SK-N-SH (cell line): ENCODE data around the gene PCP4L1. TPM values are rescaled to one million over a fixed set of nuclear protein-coding genes. Genes with fewer than 3 reads are reported as not detected.

ENCODE experiments used
- CTCF ChIA-PET: fragments of 300-600, 350-600 bp; formaldehyde crosslinking; extraction: SDS; loops from one replicate; lab custom pipeline; 2021; lab: Yijun Ruan, JAX
- POLR2A ChIA-PET: fragments of 350-600 bp; sonication (Branson Sonifier 250); formaldehyde crosslinking; extraction: SDS; loops from one replicate; lab custom pipeline; 2020; ENCODE audit warnings: antibody characterized with exemption, inconsistent platforms; lab: Yijun Ruan, JAX
- DNase-seq: peaks from one replicate; pipeline ENCODE4 v3.0.0; 2012
- H2AFZ ChIP-seq: fragments of 200-600 bp; sonication (generic); 2 replicates; pipeline ENCODE4 v1.8.1; 2016; ENCODE audit warnings: antibody characterized with exemption, mild to moderate bottlenecking, low read depth
- H3F3A ChIP-seq: fragments of 200-600 bp; sonication (generic); replicated peaks from 2 replicates; pipeline ENCODE3; 2016; ENCODE audit warnings: antibody characterized with exemption, mild to moderate bottlenecking; ENCODE audit not compliant: insufficient read depth
- H3K27ac ChIP-seq, 2 experiments: fragments of 200-500 bp in 1 of 2; fragments of 200-600 bp in 1 of 2; sonication (Bioruptor generic) in 1 of 2; sonication (generic), shearing (Covaris generic) in 1 of 2; 2 replicates each; pipeline versions ENCODE4 v1.5.1 to v1.6.1; 2014 to 2016; ENCODE audit warnings: low read depth in 2 of 2, inconsistent platforms in 1 of 2, low read length in 1 of 2, mild to moderate bottlenecking in 1 of 2, mixed read lengths in 1 of 2
- H3K27me3 ChIP-seq: fragments of 200-600 bp; sonication (generic), shearing (Covaris generic); 2 replicates; pipeline ENCODE4 v1.6.1; 2016; ENCODE audit warnings: mixed run types; ENCODE audit not compliant: insufficient read depth
- H3K36me3 ChIP-seq, 2 experiments: fragments of 200-500 bp in 1 of 2; fragments of 200-600 bp in 1 of 2; sonication (Bioruptor generic) in 1 of 2; sonication (generic) in 1 of 2; replicated peaks in 1 of 2; 2 replicates each; pipeline versions ENCODE3 to v1.5.1; 2014 to 2016; ENCODE audit warnings: low read length in 1 of 2, mild to moderate bottlenecking in 1 of 2; ENCODE audit not compliant: insufficient read depth in 2 of 2, control insufficient read depth in 1 of 2
- H3K4me1 ChIP-seq, 2 experiments: fragments of 200-500 bp in 1 of 2; fragments of 200-600 bp in 1 of 2; sonication (Bioruptor generic) in 1 of 2; sonication (generic), shearing (Covaris generic) in 1 of 2; 2 replicates each; pipeline versions ENCODE4 v1.5.1 to v1.6.1; 2014 to 2016; ENCODE audit warnings: low read depth in 1 of 2, low read length in 1 of 2, mixed run types in 1 of 2; ENCODE audit not compliant: insufficient read depth in 2 of 2, control insufficient read depth in 1 of 2
- H3K4me2 ChIP-seq: fragments of 200-600 bp; sonication (generic), shearing (Covaris generic); 2 replicates; pipeline ENCODE4 v1.6.1; 2017; ENCODE audit warnings: mixed run types
- H3K4me3 ChIP-seq, 2 experiments: fragments of 200-500 bp in 1 of 2; fragments of 200-600 bp in 1 of 2; sonication (Bioruptor generic) in 1 of 2; sonication (generic), shearing (Covaris generic) in 1 of 2; 2 replicates each; pipeline versions ENCODE4 v1.5.1 to v1.8.1; 2014 to 2016; ENCODE audit warnings: low read depth in 2 of 2, inconsistent platforms in 1 of 2, low read length in 1 of 2, mild to moderate bottlenecking in 1 of 2, mixed read lengths in 1 of 2, moderate library complexity in 1 of 2
- H3K79me2 ChIP-seq: fragments of 200-600 bp; sonication (generic); 2 replicates; pipeline ENCODE4 v1.8.1; 2017; ENCODE audit warnings: mild to moderate bottlenecking; ENCODE audit not compliant: insufficient read depth
- H3K9ac ChIP-seq: fragments of 200-600 bp; sonication (generic); 2 replicates; pipeline ENCODE4 v1.6.1; 2017; ENCODE audit warnings: mixed run types
- H3K9me2 ChIP-seq: fragments of 200-600 bp; sonication (generic); 2 replicates; pipeline ENCODE4 v1.6.1; 2017; ENCODE audit warnings: mixed run types
- H3K9me3 ChIP-seq: fragments of 200-600 bp; sonication (generic); 2 replicates; pipeline ENCODE4 v1.6.1; 2017; ENCODE audit warnings: mixed run types, mild to moderate bottlenecking, moderate library complexity
- H4K20me1 ChIP-seq: fragments of 200-600 bp; sonication (generic); 2 replicates; pipeline ENCODE4 v1.6.1; 2017; ENCODE audit warnings: mild to moderate bottlenecking, mixed run types; ENCODE audit not compliant: insufficient read depth
- CHD2 ChIP-seq: fragments of 150-350 bp; IDR thresholded peaks from 2 replicates; pipeline ENCODE4 v1.6.1; 2018; ENCODE audit warnings: low read length; ENCODE audit not compliant: partially characterized antibody
- CTCF ChIP-seq: fragments of 200-600 bp; sonication (generic); IDR thresholded peaks from 2 replicates; pipeline ENCODE4 v1.6.1; 2017; ENCODE audit warnings: antibody characterized with exemption, mild to moderate bottlenecking, moderate library complexity
- ELF1 ChIP-seq: IDR thresholded peaks from 2 replicates; pipeline ENCODE4 v1.4.0; 2012
- FOSL2 ChIP-seq: IDR thresholded peaks from 2 replicates; pipeline ENCODE4 v1.4.0; 2012; ENCODE audit warnings: low read depth, mild to moderate bottlenecking, moderate library complexity, borderline replicate concordance
- FOXJ3 ChIP-seq: sonication (generic); formaldehyde crosslinking; IDR thresholded peaks from 2 replicates; pipeline ENCODE4 v1.5.1; 2020; ENCODE audit warnings: mild to moderate bottlenecking, missing genetic modification reagents
- GATA2 ChIP-seq: sonication (generic); formaldehyde crosslinking; IDR thresholded peaks from 2 replicates; pipeline ENCODE4 v1.5.0; 2020; ENCODE audit warnings: mild to moderate bottlenecking, missing genetic modification reagents
- IRF3 ChIP-seq: fragments of 150-350 bp; IDR thresholded peaks from 2 replicates; pipeline ENCODE4 v1.6.1; 2016; ENCODE audit warnings: mild to moderate bottlenecking, low read depth, low read length
- MAX ChIP-seq: IDR thresholded peaks from 2 replicates; pipeline ENCODE4 v1.4.0; 2012; ENCODE audit warnings: low read depth
- MXI1 ChIP-seq: IDR thresholded peaks from 2 replicates; pipeline ENCODE4 v1.6.1; 2012; ENCODE audit warnings: mild to moderate bottlenecking, low read depth, low read length, improper control_type of control experiment
- NFIC ChIP-seq: IDR thresholded peaks from 2 replicates; pipeline ENCODE4 v1.4.0; 2012; ENCODE audit warnings: borderline replicate concordance
- PBX3 ChIP-seq: IDR thresholded peaks from 2 replicates; pipeline ENCODE4; 2012
- POLR2AphosphoS5 ChIP-seq: IDR thresholded peaks from 2 replicates; pipeline ENCODE4 v1.6.1; 2012; ENCODE audit warnings: low read depth, low read length
- RCOR1 ChIP-seq: fragments of 150-350 bp; IDR thresholded peaks from 2 replicates; pipeline ENCODE4 v1.6.1; 2017; ENCODE audit warnings: antibody characterized with exemption, low read length
- REST ChIP-seq: IDR thresholded peaks from 2 replicates; pipeline ENCODE4 v1.6.1; 2012; ENCODE audit warnings: mild to moderate bottlenecking, low read depth, low read length, moderate library complexity
- RFX5 ChIP-seq: IDR thresholded peaks from 2 replicates; pipeline ENCODE4 v1.6.1; 2012; ENCODE audit warnings: mild to moderate bottlenecking, improper control_type of control experiment, low read length
- SMC3 ChIP-seq: IDR thresholded peaks from 2 replicates; pipeline ENCODE4 v1.6.1; 2012; ENCODE audit warnings: low read depth, low read length, improper control_type of control experiment
- TAF1 ChIP-seq: IDR thresholded peaks from 2 replicates; pipeline ENCODE4 v1.6.1; 2012; ENCODE audit warnings: low read depth, mild to moderate bottlenecking, low read length, moderate library complexity, borderline replicate concordance
- TEAD4 ChIP-seq: IDR thresholded peaks from 2 replicates; pipeline ENCODE4 v1.4.0; 2012; ENCODE audit warnings: mild to moderate bottlenecking, borderline replicate concordance; ENCODE audit not compliant: insufficient read depth
- ZBTB33 ChIP-seq: IDR thresholded peaks from 2 replicates; pipeline ENCODE4 v1.4.0; 2012; ENCODE audit warnings: low read depth, borderline replicate concordance
- WGBS: methylation state at CpG from one replicate; pipeline ENCODE4 v1.1.6; 2017; ENCODE audit warnings: low lambda C conversion rate; 5-methylcytosine and 5-hydroxymethylcytosine counted together
- polyA plus RNA-seq, 3 experiments: library from polyadenylated mRNA; depleted of rRNA; stranded (reverse); fragments of >200 nt; gene quantifications; 2 replicates each; pipeline ENCODE4 v1.2.3, GENCODE V29; 2012

PCP4L1 gene
- polyA plus RNA-seq, 1 of the 3 experiments (the other 2 are of a cell fraction), result not detected

GRCh38 chr1:161225534-161226319 is 32.8 kb upstream of the PCP4L1 start, which contains the start of gene TOMM40L (continued):
- TF ChIP-seq ZBTB33 (no peak), CTCF (peak; percentile 70), ELF1 (no peak), RCOR1 (no peak), MAX (no peak), GATA2 (no peak), TEAD4 (no peak)

- peak overlapping the region in 1 of 2 experiments; percentile 51; a peak in 2 of 4 replicates for H3K27ac ChIP-seq
- CTCF ChIA-PET, result interaction anchor here (0.6 to 6.2 kb wide), 28 partner anchors 9 to 163 kb away, joined by 3 to 78 read pairs (median 7); partner anchors contain the start of genes ADAMTS4, FCER1G, MPZ and NDUFS2
- H3K79me2 ChIP-seq, result no peaks in the 10 kb centered on the region
- H3K9me3 ChIP-seq, result no peaks in the 10 kb centered on the region
- H3K4me3 ChIP-seq, result peak overlapping the region; percentile 69 to 74
- H3K9ac ChIP-seq, result peak overlapping the region; percentile 68
- H4K20me1 ChIP-seq, result no peaks in the 10 kb centered on the region
- peaks cover 0 to 20% of the 10 kb centered on the region in 2 experiments for H3K36me3 ChIP-seq
- TF ChIP-seq REST, result no peak
- TF ChIP-seq MAX, result no peak
- TF ChIP-seq PBX3, result no peak
- no peak for TF ChIP-seq CHD2
- TF ChIP-seq RFX5, result no peak
- TF ChIP-seq FOXJ3 (CRISPR knock-in tag), result no peak
- no peak for TF ChIP-seq SMC3
- no peak for TF ChIP-seq MXI1
- no peak for TF ChIP-seq POLR2AphosphoS5
- TF ChIP-seq FOSL2, result no peak
- no peak for TF ChIP-seq ELF1
- TF ChIP-seq TAF1, result no peak
- no peak for TF ChIP-seq GATA2
- TF ChIP-seq IRF3, result no peak
- TF ChIP-seq NFIC, result no peak
- 4% methylated on average over 15 of the region's 15 CpGs for WGBS
- H3K4me1 ChIP-seq, result peaks cover 8 to 21% of the 10 kb centered on the region in 2 experiments; a peak in 3 of 4 replicates
- POLR2A ChIA-PET, result interaction anchor here (0.5 to 2.2 kb wide), 5 partner anchors 24 to 498 kb away, joined by 3 to 19 read pairs (median 5); partner anchors contain the start of genes ADAMTS4, NDUFS2 and SDHC
- peak overlapping the region; percentile 80 for H2AFZ ChIP-seq
- H3F3A ChIP-seq, result peaks cover 14% of the 10 kb centered on the region
- no peaks in the 10 kb centered on the region for H3K27me3 ChIP-seq
- no peaks in the 10 kb centered on the region for H3K9me2 ChIP-seq
- DNase-seq, result no peak
- H3K4me2 ChIP-seq, result peak overlapping the region; percentile 79
Observed at GRCh38 chr1:161226320-161226711, 32.2 kb upstream of the PCP4L1 start.
